ENCODE measurements around the gene EVPL. TPM values are rescaled to one million over a fixed set of nuclear protein-coding genes. Genes with fewer than 3 reads are reported as not detected.

EVPL gene
- polyA plus RNA-seq, 1 donor (not counting 4 experiments of a cell fraction or from before 2014, with no cell fraction given): 7.6 TPM

DNA sequence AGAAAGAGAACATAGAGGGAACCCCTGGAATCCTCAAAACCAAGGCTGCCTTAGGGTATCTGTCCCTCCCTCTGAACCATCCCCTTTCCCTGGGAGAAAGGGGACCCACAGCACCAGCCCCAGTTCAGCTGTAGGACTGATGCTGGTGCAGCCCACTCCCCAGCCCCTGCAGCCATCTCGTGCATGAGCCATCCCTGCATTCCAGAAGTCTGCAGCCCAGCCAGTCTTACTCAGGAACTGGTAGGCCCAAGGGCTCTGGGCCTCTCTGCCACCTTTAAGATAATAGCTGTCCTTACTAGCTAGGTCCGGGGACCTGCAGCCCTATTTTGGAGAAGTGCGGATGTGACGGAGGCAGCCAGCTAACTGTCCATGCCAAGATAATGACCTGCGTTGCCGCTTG, 6.0 kb upstream of the EVPL start:
- TF ChIP-seq EZH2 (IDR thresholded peaks at IDR 0.05; ENCODE audit: low read length): no peak
- TF ChIP-seq, protein P1, sequence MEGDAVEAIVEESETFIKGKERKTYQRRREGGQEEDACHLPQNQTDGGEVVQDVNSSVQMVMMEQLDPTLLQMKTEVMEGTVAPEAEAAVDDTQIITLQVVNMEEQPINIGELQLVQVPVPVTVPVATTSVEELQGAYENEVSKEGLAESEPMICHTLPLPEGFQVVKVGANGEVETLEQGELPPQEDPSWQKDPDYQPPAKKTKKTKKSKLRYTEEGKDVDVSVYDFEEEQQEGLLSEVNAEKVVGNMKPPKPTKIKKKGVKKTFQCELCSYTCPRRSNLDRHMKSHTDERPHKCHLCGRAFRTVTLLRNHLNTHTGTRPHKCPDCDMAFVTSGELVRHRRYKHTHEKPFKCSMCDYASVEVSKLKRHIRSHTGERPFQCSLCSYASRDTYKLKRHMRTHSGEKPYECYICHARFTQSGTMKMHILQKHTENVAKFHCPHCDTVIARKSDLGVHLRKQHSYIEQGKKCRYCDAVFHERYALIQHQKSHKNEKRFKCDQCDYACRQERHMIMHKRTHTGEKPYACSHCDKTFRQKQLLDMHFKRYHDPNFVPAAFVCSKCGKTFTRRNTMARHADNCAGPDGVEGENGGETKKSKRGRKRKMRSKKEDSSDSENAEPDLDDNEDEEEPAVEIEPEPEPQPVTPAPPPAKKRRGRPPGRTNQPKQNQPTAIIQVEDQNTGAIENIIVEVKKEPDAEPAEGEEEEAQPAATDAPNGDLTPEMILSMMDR (optimal IDR thresholded peaks at IDR 0.05 in 1 of 3, IDR thresholded peaks at IDR 0.05 in 1 of 3, conservative IDR thresholded peaks at IDR 0.05 in 1 of 3; ENCODE audit: extremely low read depth in 1 of 3, insufficient read depth in 2 of 3, low read length in 3 of 3): no peak
- Histone ChIP-seq H3K9me3 (ENCODE audit: control insufficient read depth, low read depth, low read length) (no peaks in the 10 kb centered on the region), H3K4me1 (ENCODE audit: control insufficient read depth, extremely low read depth, insufficient read depth, low read length) (no peaks in the 10 kb centered on the region), H3K9me1 (ENCODE audit: control insufficient read depth, extremely low read depth, insufficient read depth, low read length) (no peaks in the 10 kb centered on the region), H4K20me1 (ENCODE audit: control insufficient read depth, extremely low read depth, insufficient read depth, low read length) (no peaks in the 10 kb centered on the region), H2AFZ (ENCODE audit: control insufficient read depth, low read length) (no peak overlapping the region), H3K4me2 (ENCODE audit: control insufficient read depth, extremely low read depth, insufficient read depth, low read depth, low read length) (no peak overlapping the region), H3K4me3 (ENCODE audit: control insufficient read depth in 2 of 3, extremely low read depth in 1 of 3, insufficient read depth in 2 of 3, low read depth in 1 of 3, low read length in 3 of 3) (no peak overlapping the region), H3K27ac (ENCODE audit: control insufficient read depth, insufficient read depth, low read length) (no peak overlapping the region), H3K79me2 (ENCODE audit: control insufficient read depth, insufficient read depth, low read length) (no peaks in the 10 kb centered on the region), H3K9ac (ENCODE audit: control insufficient read depth, extremely low read depth, insufficient read depth, low read length) (no peak overlapping the region), H3K36me3 (ENCODE audit: control insufficient read depth in 2 of 2, extremely low read depth in 1 of 2, insufficient read depth in 2 of 2, low read length in 2 of 2) (peaks cover 2% of the 10 kb centered on the region in 2 experiments), H3K27me3 (ENCODE audit: control insufficient read depth, extremely low read depth, insufficient read depth, low read length) (no peaks in the 10 kb centered on the region)
- no peak for DNase-seq (ENCODE audit: low read depth, low spot score)
- dilution Hi-C loops (cut with MboI; ENCODE audit: extremely low pct_ligation_motif_present, low sequenced_read_pairs): no loop called here
- FAIRE-seq: no peak

DNA sequence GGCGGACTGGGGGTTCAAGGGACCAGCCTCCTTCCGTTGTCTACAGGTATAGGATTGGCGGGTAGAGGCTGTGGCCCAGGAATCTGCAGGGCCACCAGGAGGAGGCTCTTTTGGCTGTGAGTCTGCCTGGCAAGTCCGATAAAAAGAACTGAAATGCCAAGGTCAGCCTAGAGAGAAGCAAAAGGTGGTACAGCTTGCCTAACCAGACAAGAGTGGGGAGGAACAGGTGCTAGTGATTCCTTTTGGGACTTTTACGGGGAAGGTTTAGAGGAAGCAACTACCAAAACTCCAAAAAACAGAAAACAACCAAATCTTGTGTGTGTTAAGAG, 5.6 kb upstream of the EVPL start:
- no peak overlapping the region for H2AFZ ChIP-seq (ENCODE audit: control insufficient read depth, low read length)
- H3K4me1 ChIP-seq (ENCODE audit: control insufficient read depth, extremely low read depth, insufficient read depth, low read length): no peaks in the 10 kb centered on the region
- no peaks in the 10 kb centered on the region for H3K79me2 ChIP-seq (ENCODE audit: control insufficient read depth, insufficient read depth, low read length)
- no peak overlapping the region for H3K4me2 ChIP-seq (ENCODE audit: control insufficient read depth, extremely low read depth, insufficient read depth, low read depth, low read length)
- H3K4me3 ChIP-seq (ENCODE audit: control insufficient read depth in 2 of 3, extremely low read depth in 1 of 3, insufficient read depth in 2 of 3, low read depth in 1 of 3, low read length in 3 of 3): no peak overlapping the region
- H3K9me3 ChIP-seq (ENCODE audit: control insufficient read depth, low read depth, low read length): no peaks in the 10 kb centered on the region
- FAIRE-seq: no peak
- H3K9ac ChIP-seq (ENCODE audit: control insufficient read depth, extremely low read depth, insufficient read depth, low read length): no peak overlapping the region
- H3K27ac ChIP-seq (ENCODE audit: control insufficient read depth, insufficient read depth, low read length): no peak overlapping the region
- no peaks in the 10 kb centered on the region for H3K27me3 ChIP-seq (ENCODE audit: control insufficient read depth, extremely low read depth, insufficient read depth, low read length)
- dilution Hi-C loops (cut with MboI; ENCODE audit: extremely low pct_ligation_motif_present, low sequenced_read_pairs): no loop called here
- H4K20me1 ChIP-seq (ENCODE audit: control insufficient read depth, extremely low read depth, insufficient read depth, low read length): no peaks in the 10 kb centered on the region
- TF ChIP-seq, protein P1 (optimal IDR thresholded peaks at IDR 0.05 in 1 of 3, IDR thresholded peaks at IDR 0.05 in 1 of 3, conservative IDR thresholded peaks at IDR 0.05 in 1 of 3; ENCODE audit: extremely low read depth in 1 of 3, insufficient read depth in 2 of 3, low read length in 3 of 3): no peak
- no peak for TF ChIP-seq EZH2 (IDR thresholded peaks at IDR 0.05; ENCODE audit: low read length)
- peaks cover 0 to 2% of the 10 kb centered on the region in 2 experiments for H3K36me3 ChIP-seq (ENCODE audit: control insufficient read depth in 2 of 2, extremely low read depth in 1 of 2, insufficient read depth in 2 of 2, low read length in 2 of 2)
- H3K9me1 ChIP-seq (ENCODE audit: control insufficient read depth, extremely low read depth, insufficient read depth, low read length): no peaks in the 10 kb centered on the region
- DNase-seq (ENCODE audit: low read depth, low spot score): no peak
